K562 (cell line): ENCODE data around the gene ARHGEF12. TPM values are rescaled to one million over a fixed set of nuclear protein-coding genes. Genes with fewer than 3 reads are reported as not detected.

Experiments
- ATAC-seq: fragments of 200-7000 bp; cut with Tn5 transposase; 3 replicates; pipeline ENCODE4 v1.9.1; 2020; ENCODE audit warnings: moderate library complexity
- BruUV-seq: library from RNA; stranded (reverse); fragments of 400-500 nt; replicated peaks from 2 replicates; lab custom pipeline; 2021; lab: Mats Ljungman, UMichigan
- CTCF ChIA-PET: fragments of 300-600 bp; formaldehyde crosslinking; extraction: SDS; loops from one replicate; lab custom pipeline; 2021; ENCODE audit warnings: low intra/inter-chr PET ratio; lab: Yijun Ruan, JAX
- POLR2A ChIA-PET: fragments of 300-600, 350-650 bp; sonication (Branson Sonifier 250); formaldehyde crosslinking; extraction: SDS; loops from one replicate; lab custom pipeline; 2021; ENCODE audit warnings: antibody characterized with exemption, inconsistent platforms; lab: Yijun Ruan, JAX
- DNase-seq, 4 experiments: peaks; one replicate each; pipeline versions ENCODE4 v3.0.0 to v3.0.0-alpha.2; 2011 to 2018; ENCODE audit warnings: low spot score in 3 of 4, mixed read lengths in 3 of 4; ENCODE audit errors: extremely low read depth in 1 of 4
- FAIRE-seq: peaks from 2 replicates; lab custom pipeline; 2011; peaks lifted over from hg19 to GRCh38; lab: Jason Lieb, UNC
- H2AFZ ChIP-seq: 2 replicates; pipeline ENCODE4 v1.6.0; 2011; ENCODE audit warnings: low read depth, low read length, control low read depth, inconsistent platforms
- H3K27ac ChIP-seq: fragments of 200-600 bp; 3 replicates; pipeline ENCODE4 v1.8.0; 2011; ENCODE audit warnings: low read depth, mild to moderate bottlenecking, control low read depth, inconsistent platforms, low read length, moderate library complexity, mixed read lengths; ENCODE audit errors: extremely low read depth
- H3K27me3 ChIP-seq, 2 experiments: fragments of 300-600 bp in 1 of 2; 2 replicates in 1 of 2; 3 replicates in 1 of 2; pipeline versions ENCODE4 v1.6.0 to v1.8.0; 2011; ENCODE audit warnings: inconsistent platforms in 2 of 2, low read length in 2 of 2, mild to moderate bottlenecking in 1 of 2, mixed read lengths in 1 of 2, moderate library complexity in 1 of 2; ENCODE audit not compliant: control insufficient read depth in 2 of 2, insufficient read depth in 2 of 2
- H3K36me3 ChIP-seq: fragments of 300-600 bp; 3 replicates; pipeline ENCODE4 v1.8.0; 2011; ENCODE audit warnings: mild to moderate bottlenecking, low read length, inconsistent platforms; ENCODE audit not compliant: control insufficient read depth, insufficient read depth
- H3K4me1 ChIP-seq, 2 experiments: fragments of 200-600 bp in 1 of 2; replicated peaks in 1 of 2; 2 replicates in 1 of 2; 3 replicates in 1 of 2; pipeline versions ENCODE4 v1.5.1 to v1.8.0; 2011; ENCODE audit warnings: inconsistent platforms in 2 of 2, low read length in 2 of 2, mild to moderate bottlenecking in 1 of 2, mixed read lengths in 1 of 2, moderate library complexity in 1 of 2; ENCODE audit not compliant: control insufficient read depth in 2 of 2, insufficient read depth in 2 of 2
- H3K4me2 ChIP-seq: 2 replicates; pipeline ENCODE4 v1.6.1; 2011; ENCODE audit warnings: low read length, control low read depth, inconsistent platforms, mixed read lengths; ENCODE audit not compliant: insufficient read depth
- H3K4me3 ChIP-seq: fragments of 200-600 bp; sonication (generic), shearing (Covaris generic); 2 replicates; pipeline ENCODE4 v1.5.1; 2016; ENCODE audit warnings: control low read depth, inconsistent platforms
- H3K79me2 ChIP-seq: fragments of 200-600 bp; 3 replicates; pipeline ENCODE4 v1.8.0; 2011; ENCODE audit warnings: low read length, inconsistent platforms; ENCODE audit not compliant: control insufficient read depth, insufficient read depth
- H3K9ac ChIP-seq, 2 experiments: 2 replicates each; pipeline versions ENCODE4 v1.6.0 to v1.6.1; 2011; ENCODE audit warnings: low read depth in 2 of 2, low read length in 2 of 2, control low read depth in 1 of 2, inconsistent platforms in 1 of 2, mild to moderate bottlenecking in 1 of 2, mixed read lengths in 1 of 2; ENCODE audit not compliant: insufficient read depth in 1 of 2
- H3K9me1 ChIP-seq: one replicate; pipeline ENCODE4 v1.6.0; 2011; ENCODE audit warnings: inconsistent platforms, mild to moderate bottlenecking, low read length, moderate library complexity; ENCODE audit not compliant: control insufficient read depth, insufficient read depth
- H3K9me3 ChIP-seq: replicated peaks from 2 replicates; pipeline ENCODE4 v1.5.1; 2011; ENCODE audit warnings: low read depth, low read length, inconsistent platforms; ENCODE audit not compliant: control insufficient read depth, insufficient read depth
- H4K20me1 ChIP-seq: replicated peaks from 2 replicates; pipeline ENCODE4 v1.6.1; 2011; ENCODE audit warnings: low read length, inconsistent platforms, mixed read lengths; ENCODE audit not compliant: control insufficient read depth, insufficient read depth
- CEBPB ChIP-seq: fragments of 450-650 bp; IDR thresholded peaks from 2 replicates; pipeline ENCODE4 v1.6.1; 2016; ENCODE audit warnings: missing genetic modification characterization, missing compliant biosample characterization
- CEBPG ChIP-seq, 3 experiments: fragments of 200-800 bp in 1 of 3; sonication (Bioruptor generic) in 1 of 3; sonication (generic) in 1 of 3; formaldehyde crosslinking in 1 of 3; IDR thresholded peaks in 2 of 3; conservative IDR thresholded peaks in 1 of 3; 2 replicates each; pipeline versions ENCODE4 v1.6.1 to v1.8.0; 2016 to 2022; ENCODE audit warnings: missing compliant biosample characterization in 2 of 3, missing genetic modification characterization in 2 of 3, mild to moderate bottlenecking in 1 of 3, missing genetic modification reagents in 1 of 3
- DPF2 ChIP-seq: fragments of 450-650 bp; IDR thresholded peaks from 2 replicates; pipeline ENCODE4 v1.6.1; 2016
- KLF1 ChIP-seq: fragments of 450-650 bp; IDR thresholded peaks from 2 replicates; pipeline ENCODE4 v1.6.1; 2016; ENCODE audit warnings: missing genetic modification characterization, missing compliant biosample characterization
- LCOR ChIP-seq: sonication (generic); formaldehyde crosslinking; IDR thresholded peaks from 2 replicates; pipeline ENCODE4 v1.8.0; 2022; ENCODE audit warnings: mild to moderate bottlenecking, missing genetic modification reagents
- NEUROD1 ChIP-seq: fragments of 150-350 bp; IDR thresholded peaks from 2 replicates; pipeline ENCODE4 v1.6.1; 2014; ENCODE audit warnings: borderline replicate concordance, low read length, low read depth; ENCODE audit not compliant: partially characterized antibody
- YBX1 ChIP-seq: fragments of 450-650 bp; IDR thresholded peaks from 2 replicates; pipeline ENCODE4 v1.7.1; 2016; ENCODE audit warnings: mild to moderate bottlenecking
- ZNF311 ChIP-seq: fragments of 250-450 bp; sonication (Bioruptor Pico); IDR thresholded peaks from 2 replicates; pipeline ENCODE4 v1.4.0; 2020; ENCODE audit warnings: mild to moderate bottlenecking, moderate library complexity
- ZNF766 ChIP-seq: fragments of 200-800 bp; sonication (Bioruptor generic); conservative IDR thresholded peaks from 2 replicates; pipeline ENCODE4 v1.6.1; 2016; ENCODE audit warnings: missing genetic modification characterization, missing compliant biosample characterization
- WGBS: fragments of 100-300 bp; shearing (Covaris generic); methylation state at CpG from one replicate; pipeline ENCODE4 v1.1.6; 2016; ENCODE audit warnings: low coverage, mixed read lengths; ENCODE audit not compliant: insufficient coverage; ENCODE audit errors: missing lambda C conversion rate; 5-methylcytosine and 5-hydroxymethylcytosine counted together
- in situ Hi-C: fragments of 300-500 bp; cut with MboI; formaldehyde crosslinking; loops from 4 replicates; pipeline ENCODE4 v1.15.0; 2018; ENCODE audit warnings: inconsistent platforms, mixed read lengths
- intact Hi-C: fragments of 100-400 bp; cut with micrococcal nuclease; formaldehyde crosslinking; loops from 2 replicates; pipeline ENCODE4 v1.14.2; 2022
- polyA plus RNA-seq, 8 experiments: library from polyadenylated mRNA; depleted of rRNA in 4 of 8; stranded (reverse) in 5 of 8; unstranded in 3 of 8; fragments of >200 nt; fragmentation: Nextera tagmentation in 2 of 8; fragmentation: Illumina TruSeq in 1 of 8; extraction: Ambion mirVana in 2 of 8; extraction: Trizol in 1 of 8; gene quantifications; 2 replicates each; pipeline versions ENCODE4 v1.2.1 to v1.2.3, GENCODE V29; 2011 to 2014; ENCODE audit warnings: inconsistent platforms in 1 of 8, missing spikeins in 1 of 8
- total RNA-seq, 7 experiments: library from RNA; depleted of rRNA in 6 of 7; stranded (reverse); fragments of >200 nt in 6 of 7; fragmentation: Illumina TruSeq in 2 of 7; extraction: Trizol in 2 of 7; gene quantifications; 2 replicates each; pipeline versions ENCODE4 v1.2.1 to v1.2.3, GENCODE V29; 2011 to 2021; ENCODE audit warnings: low replicate concordance in 1 of 7
- TF ChIP-seq, protein P1 (sequence below): fragments of 450-650 bp; formaldehyde crosslinking; IDR thresholded peaks from 2 replicates; pipeline ENCODE4 v1.4.0; 2020; ENCODE audit warnings: mild to moderate bottlenecking, mixed read lengths
- TF ChIP-seq, protein P2 (sequence below): sonication (generic); formaldehyde crosslinking; IDR thresholded peaks from 2 replicates; pipeline ENCODE4 v1.9.0; 2022; ENCODE audit warnings: mild to moderate bottlenecking, missing genetic modification reagents
- TF ChIP-seq, protein P3 (sequence below): sonication (generic); formaldehyde crosslinking; IDR thresholded peaks from 2 replicates; pipeline ENCODE4 v1.5.0; 2020; ENCODE audit warnings: missing genetic modification reagents

ARHGEF12 gene
- total and polyA plus RNA-seq, 9 of the 15 experiments (the other 6 are each of a cell fraction or from before 2014, with no cell fraction given): 3.5 to 51.7 (median 29.5) TPM

DNA sequence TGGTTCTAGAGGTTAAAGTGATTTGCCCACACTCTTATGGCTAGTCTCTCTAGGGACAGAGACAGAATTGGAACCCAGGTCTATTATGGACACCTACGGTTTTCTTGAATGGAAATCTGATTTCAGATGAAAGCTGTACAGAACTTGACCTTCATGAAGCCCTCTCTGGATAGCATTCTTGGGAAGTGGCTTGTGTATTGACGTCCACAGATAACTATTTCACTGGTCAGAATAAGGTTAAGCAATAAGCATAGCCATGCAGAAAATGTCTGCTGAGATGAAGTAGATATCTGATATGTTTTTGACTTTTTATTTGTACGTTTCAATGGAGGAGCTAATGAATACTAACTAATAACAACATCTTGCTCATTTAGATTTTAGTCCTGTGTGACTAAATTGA is 10.0 kb upstream of the ARHGEF12 start:
- H3K36me3 ChIP-seq: no peaks in the 10 kb centered on the region
- no peaks in the 10 kb centered on the region for H3K9me3 ChIP-seq
- ATAC-seq: no peak
- CTCF ChIA-PET: no interaction called here
- no peaks in the 10 kb centered on the region for H3K79me2 ChIP-seq
- 13% methylated on average over 3 of the region's 3 CpGs for WGBS
- no TSS peak for BruUV-seq
- DNase-seq: no peak
- H3K9me1 ChIP-seq: no peaks in the 10 kb centered on the region
- TF ChIP-seq CEBPB: peak; percentile 60; the same call in 1 of the 2 replicates
- TF ChIP-seq CEBPG (CRISPR knock-in tag; IDR thresholded peaks at IDR 0.05): no peak
- TF ChIP-seq CEBPG (tag; conservative IDR thresholded peaks at IDR 0.05 in 1 of 2, IDR thresholded peaks at IDR 0.05 in 1 of 2): peak in 1 of 2 experiments; percentile 11; a peak in 1 of 4 replicates
- no peak for TF ChIP-seq DPF2
- TF ChIP-seq NEUROD1: no peak
- H4K20me1 ChIP-seq: no peaks in the 10 kb centered on the region
- peaks cover 24 to 25% of the 10 kb centered on the region in 2 experiments; a peak in 4 of 5 replicates for H3K27me3 ChIP-seq
- no peak overlapping the region for H2AFZ ChIP-seq
- peak overlapping the region; percentile 85 for H3K4me2 ChIP-seq
- H3K4me3 ChIP-seq: no peak overlapping the region; the same call in 1 of the 2 replicates
- no peak overlapping the region for H3K27ac ChIP-seq
- in situ Hi-C loops: no loop called here
- POLR2A ChIA-PET: interaction anchor here (0.7 to 2.0 kb wide), 3 partner anchors 8 to 13 kb away, joined by 3 to 5 read pairs (median 3); no protein-coding TSS in a partner anchor
- peaks cover 9 to 19% of the 10 kb centered on the region in 2 experiments; a peak in 4 of 5 replicates for H3K4me1 ChIP-seq
- H3K9ac ChIP-seq: peak overlapping the region in 1 of 2 experiments; percentile 39; a peak in 2 of 4 replicates
- intact Hi-C loops: no loop called here
- no peak for FAIRE-seq

DNA sequence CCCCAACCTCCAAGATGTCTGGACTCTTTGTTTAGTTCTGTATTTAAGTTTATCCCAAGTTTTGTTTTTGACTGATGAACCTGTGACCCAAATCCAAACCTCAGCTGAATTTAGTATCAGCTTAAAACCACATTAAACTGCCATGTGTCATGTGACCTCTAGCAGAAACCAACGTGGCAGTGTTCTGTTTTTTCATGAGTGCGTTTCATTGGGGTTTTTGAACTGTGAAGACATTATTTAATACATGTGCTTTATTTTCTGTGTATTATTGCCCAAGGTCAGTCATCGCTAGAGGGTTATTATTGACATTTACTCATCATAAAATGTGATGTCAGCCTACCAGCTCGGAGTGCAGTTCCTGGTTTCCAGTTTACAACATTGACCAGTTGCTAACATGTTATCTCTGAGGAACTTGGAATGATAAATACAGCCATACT is 9.3 kb upstream of the ARHGEF12 start:
- ChIA-PET POLR2A (interaction anchor here (0.7 to 2.0 kb wide), 2 partner anchors 8 to 9 kb away, joined by 3 to 5 read pairs; no protein-coding TSS in a partner anchor), CTCF (no interaction called here)
- in situ Hi-C loops (no loop called here), intact Hi-C loops (no loop called here)
- H3K27me3 ChIP-seq: peaks cover 20 to 22% of the 10 kb centered on the region in 2 experiments; a peak in 4 of 5 replicates
- H3K4me2 ChIP-seq: no peak overlapping the region
- H3K4me1 ChIP-seq: peaks cover 9 to 19% of the 10 kb centered on the region in 2 experiments; a peak in 4 of 5 replicates
- DNase-seq: no peak
- H3K4me3 ChIP-seq: no peak overlapping the region
- no peaks in the 10 kb centered on the region for H3K79me2 ChIP-seq
- no peak for ATAC-seq
- WGBS: 15% methylated on average over 4 of the region's 4 CpGs
- H3K36me3 ChIP-seq: no peaks in the 10 kb centered on the region
- no peak overlapping the region for H3K9ac ChIP-seq
- no TSS peak for BruUV-seq
- no peaks in the 10 kb centered on the region for H3K9me3 ChIP-seq
- H4K20me1 ChIP-seq: no peaks in the 10 kb centered on the region
- H3K9me1 ChIP-seq: no peaks in the 10 kb centered on the region
- no peak overlapping the region for H3K27ac ChIP-seq
- FAIRE-seq: no peak
- H2AFZ ChIP-seq: no peak overlapping the region
- no peak for TF ChIP-seq ZNF766 (CRISPR knock-in tag)
- no peak for TF ChIP-seq KLF1 (tag)
- TF ChIP-seq, protein P1, sequence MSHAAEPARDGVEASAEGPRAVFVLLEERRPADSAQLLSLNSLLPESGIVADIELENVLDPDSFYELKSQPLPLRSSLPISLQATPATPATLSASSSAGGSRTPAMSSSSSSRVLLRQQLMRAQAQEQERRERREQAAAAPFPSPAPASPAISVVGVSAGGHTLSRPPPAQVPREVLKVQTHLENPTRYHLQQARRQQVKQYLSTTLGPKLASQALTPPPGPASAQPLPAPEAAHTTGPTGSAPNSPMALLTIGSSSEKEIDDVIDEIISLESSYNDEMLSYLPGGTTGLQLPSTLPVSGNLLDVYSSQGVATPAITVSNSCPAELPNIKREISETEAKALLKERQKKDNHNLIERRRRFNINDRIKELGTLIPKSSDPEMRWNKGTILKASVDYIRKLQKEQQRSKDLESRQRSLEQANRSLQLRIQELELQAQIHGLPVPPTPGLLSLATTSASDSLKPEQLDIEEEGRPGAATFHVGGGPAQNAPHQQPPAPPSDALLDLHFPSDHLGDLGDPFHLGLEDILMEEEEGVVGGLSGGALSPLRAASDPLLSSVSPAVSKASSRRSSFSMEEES (CRISPR knock-in tag): peak; percentile 95
- TF ChIP-seq, protein P2, sequence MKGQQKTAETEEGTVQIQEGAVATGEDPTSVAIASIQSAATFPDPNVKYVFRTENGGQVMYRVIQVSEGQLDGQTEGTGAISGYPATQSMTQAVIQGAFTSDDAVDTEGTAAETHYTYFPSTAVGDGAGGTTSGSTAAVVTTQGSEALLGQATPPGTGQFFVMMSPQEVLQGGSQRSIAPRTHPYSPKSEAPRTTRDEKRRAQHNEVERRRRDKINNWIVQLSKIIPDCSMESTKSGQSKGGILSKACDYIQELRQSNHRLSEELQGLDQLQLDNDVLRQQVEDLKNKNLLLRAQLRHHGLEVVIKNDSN (CRISPR knock-in tag): peak; percentile 21; the same call in 1 of the 2 replicates
- TF ChIP-seq, protein P3, sequence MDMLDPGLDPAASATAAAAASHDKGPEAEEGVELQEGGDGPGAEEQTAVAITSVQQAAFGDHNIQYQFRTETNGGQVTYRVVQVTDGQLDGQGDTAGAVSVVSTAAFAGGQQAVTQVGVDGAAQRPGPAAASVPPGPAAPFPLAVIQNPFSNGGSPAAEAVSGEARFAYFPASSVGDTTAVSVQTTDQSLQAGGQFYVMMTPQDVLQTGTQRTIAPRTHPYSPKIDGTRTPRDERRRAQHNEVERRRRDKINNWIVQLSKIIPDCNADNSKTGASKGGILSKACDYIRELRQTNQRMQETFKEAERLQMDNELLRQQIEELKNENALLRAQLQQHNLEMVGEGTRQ (CRISPR knock-in tag): peak; percentile 49
- TF ChIP-seq LCOR (CRISPR knock-in tag): 0 out of 2 replicates have a peak, but pooled peaks have one; percentile 32
- no peak for TF ChIP-seq YBX1
- TF ChIP-seq ZNF311: no peak
